ENCODE measurements around the gene RTN4IP1. TPM values are rescaled to one million over a fixed set of nuclear protein-coding genes. Genes with fewer than 3 reads are reported as not detected.
"Not testable (repeated sequence)": the region's sequence is repeated elsewhere in the genome, so short reads cannot be mapped to it uniquely, and the experiment has no call there.

The RTN4IP1 gene
- total RNA-seq, 1 donor from 2014 or later = 7.6 TPM

GRCh38 chr6:106637051-106637716 lies 7.9 kb upstream of the RTN4IP1 start:
- TF ChIP-seq, protein P1, sequence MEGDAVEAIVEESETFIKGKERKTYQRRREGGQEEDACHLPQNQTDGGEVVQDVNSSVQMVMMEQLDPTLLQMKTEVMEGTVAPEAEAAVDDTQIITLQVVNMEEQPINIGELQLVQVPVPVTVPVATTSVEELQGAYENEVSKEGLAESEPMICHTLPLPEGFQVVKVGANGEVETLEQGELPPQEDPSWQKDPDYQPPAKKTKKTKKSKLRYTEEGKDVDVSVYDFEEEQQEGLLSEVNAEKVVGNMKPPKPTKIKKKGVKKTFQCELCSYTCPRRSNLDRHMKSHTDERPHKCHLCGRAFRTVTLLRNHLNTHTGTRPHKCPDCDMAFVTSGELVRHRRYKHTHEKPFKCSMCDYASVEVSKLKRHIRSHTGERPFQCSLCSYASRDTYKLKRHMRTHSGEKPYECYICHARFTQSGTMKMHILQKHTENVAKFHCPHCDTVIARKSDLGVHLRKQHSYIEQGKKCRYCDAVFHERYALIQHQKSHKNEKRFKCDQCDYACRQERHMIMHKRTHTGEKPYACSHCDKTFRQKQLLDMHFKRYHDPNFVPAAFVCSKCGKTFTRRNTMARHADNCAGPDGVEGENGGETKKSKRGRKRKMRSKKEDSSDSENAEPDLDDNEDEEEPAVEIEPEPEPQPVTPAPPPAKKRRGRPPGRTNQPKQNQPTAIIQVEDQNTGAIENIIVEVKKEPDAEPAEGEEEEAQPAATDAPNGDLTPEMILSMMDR (IDR thresholded peaks at IDR 0.05; ENCODE audit: insufficient read depth, low read length, severe bottlenecking) = no peak
- Histone ChIP-seq H3K27me3 (ENCODE audit: control insufficient read depth, insufficient read depth, low read length) (no peaks in the 10 kb centered on the region), H3K36me3 (ENCODE audit: control insufficient read depth, insufficient read depth, low read length) (peaks cover under 1% of the 10 kb centered on the region), H3K4me3 (ENCODE audit: low read depth, low read length) (no peak overlapping the region)
- no peak for FAIRE-seq
- DNase-seq (ENCODE audit: low read depth) = no peak

DNA sequence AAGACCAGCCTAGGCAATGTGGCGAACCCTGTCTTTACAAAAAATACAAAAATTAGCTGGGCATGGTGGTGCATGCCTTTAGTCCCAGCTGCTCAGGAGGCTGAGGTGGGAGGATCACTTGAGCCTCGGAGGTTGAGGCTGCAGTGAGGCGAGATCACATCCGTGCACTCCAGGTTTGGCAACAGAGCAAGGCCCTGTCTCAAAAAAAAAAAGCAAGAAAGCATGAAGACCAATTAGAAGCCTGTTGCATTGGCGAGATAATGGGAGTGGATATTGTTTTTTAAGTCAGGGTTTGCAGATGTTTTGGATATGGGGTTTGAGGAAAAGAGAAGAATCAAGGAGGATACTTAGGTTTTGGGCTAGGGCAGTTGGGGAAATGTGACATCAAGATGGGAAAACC lies 5.3 kb upstream of the RTN4IP1 start:
- no peaks in the 10 kb centered on the region for H3K36me3 ChIP-seq (ENCODE audit: control insufficient read depth, insufficient read depth, low read length)
- H3K4me3 ChIP-seq (ENCODE audit: low read depth, low read length) = no peak overlapping the region
- DNase-seq (ENCODE audit: low read depth) = no peak
- no peaks in the 10 kb centered on the region for H3K27me3 ChIP-seq (ENCODE audit: control insufficient read depth, insufficient read depth, low read length)
- TF ChIP-seq, protein P1 (IDR thresholded peaks at IDR 0.05; ENCODE audit: insufficient read depth, low read length, severe bottlenecking) = no peak
- no peak for FAIRE-seq

- no peak for DNase-seq (ENCODE audit: low read depth)
- Histone ChIP-seq H3K4me3 (ENCODE audit: low read depth, low read length) (no peak overlapping the region), H3K27me3 (ENCODE audit: control insufficient read depth, insufficient read depth, low read length) (no peaks in the 10 kb centered on the region), H3K36me3 (ENCODE audit: control insufficient read depth, insufficient read depth, low read length) (no peaks in the 10 kb centered on the region)
- TF ChIP-seq, protein P1 (IDR thresholded peaks at IDR 0.05; ENCODE audit: insufficient read depth, low read length, severe bottlenecking) = no peak
- no peak for FAIRE-seq
These were observed 2.0 kb upstream of the RTN4IP1 start for GRCh38 chr6:106631346-106631745.

GRCh38 chr6:106630366-106630765 lies 1.1 kb upstream of the RTN4IP1 start:
- TF ChIP-seq, protein P1 (IDR thresholded peaks at IDR 0.05; ENCODE audit: insufficient read depth, low read length, severe bottlenecking) = no peak
- Histone ChIP-seq H3K27me3 (ENCODE audit: control insufficient read depth, insufficient read depth, low read length) (no peaks in the 10 kb centered on the region), H3K4me3 (ENCODE audit: low read depth, low read length) (peak overlapping the region; percentile 73), H3K36me3 (ENCODE audit: control insufficient read depth, insufficient read depth, low read length) (no peaks in the 10 kb centered on the region)
- peak; percentile 5 for DNase-seq (ENCODE audit: low read depth)
- no peak for FAIRE-seq

DNA sequence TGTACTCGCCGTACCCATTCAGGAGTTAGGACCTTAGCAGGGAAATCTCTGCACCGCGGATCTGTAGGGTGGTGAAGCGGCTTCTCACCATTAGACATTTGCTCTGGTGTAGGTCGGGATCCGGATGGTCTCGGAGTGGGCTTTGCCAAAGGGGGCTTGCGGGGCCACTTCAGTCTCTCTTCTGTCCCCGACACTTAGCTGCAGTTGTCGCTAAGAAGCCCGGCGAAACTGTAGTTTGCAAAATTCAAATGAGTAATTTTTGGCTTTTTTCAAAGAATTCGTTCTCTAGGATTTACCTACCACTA lies 513 bp upstream of the RTN4IP1 start:
- TF ChIP-seq, protein P1 (IDR thresholded peaks at IDR 0.05; ENCODE audit: insufficient read depth, low read length, severe bottlenecking) = no peak
- FAIRE-seq = no peak
- Histone ChIP-seq H3K27me3 (ENCODE audit: control insufficient read depth, insufficient read depth, low read length) (no peaks in the 10 kb centered on the region), H3K4me3 (ENCODE audit: low read depth, low read length) (peak overlapping the region; percentile 73), H3K36me3 (ENCODE audit: control insufficient read depth, insufficient read depth, low read length) (no peaks in the 10 kb centered on the region)
- DNase-seq (ENCODE audit: low read depth) = no peak

DNA sequence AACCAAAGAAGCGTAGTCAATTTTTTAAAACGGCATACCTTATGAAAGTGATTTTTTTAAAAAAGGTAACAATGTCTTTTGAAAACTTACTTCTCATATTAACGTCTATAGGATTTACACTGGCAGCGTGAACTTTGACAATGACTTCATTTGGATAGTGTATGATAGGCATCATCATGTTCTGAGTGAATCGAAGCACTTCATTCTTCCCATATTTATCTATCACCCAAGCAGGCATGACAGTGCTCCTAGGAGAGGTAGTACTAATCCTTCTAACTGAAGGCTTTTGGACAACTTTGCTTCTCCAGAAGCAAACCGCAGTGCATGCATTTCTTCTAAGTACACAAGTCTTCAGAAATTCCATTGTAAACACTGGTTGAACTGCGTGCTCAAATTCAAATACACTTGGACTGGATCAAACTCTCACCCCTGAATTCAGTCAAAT lies 618 bp downstream of the RTN4IP1 start:
- Histone ChIP-seq H3K36me3 (ENCODE audit: control insufficient read depth, insufficient read depth, low read length) (no peaks in the 10 kb centered on the region), H3K27me3 (ENCODE audit: control insufficient read depth, insufficient read depth, low read length) (no peaks in the 10 kb centered on the region), H3K4me3 (ENCODE audit: low read depth, low read length) (peak overlapping the region; percentile 73)
- DNase-seq (ENCODE audit: low read depth) (peak; percentile 16), FAIRE-seq (no peak)
- TF ChIP-seq, protein P1 (IDR thresholded peaks at IDR 0.05; ENCODE audit: insufficient read depth, low read length, severe bottlenecking) = no peak

DNA sequence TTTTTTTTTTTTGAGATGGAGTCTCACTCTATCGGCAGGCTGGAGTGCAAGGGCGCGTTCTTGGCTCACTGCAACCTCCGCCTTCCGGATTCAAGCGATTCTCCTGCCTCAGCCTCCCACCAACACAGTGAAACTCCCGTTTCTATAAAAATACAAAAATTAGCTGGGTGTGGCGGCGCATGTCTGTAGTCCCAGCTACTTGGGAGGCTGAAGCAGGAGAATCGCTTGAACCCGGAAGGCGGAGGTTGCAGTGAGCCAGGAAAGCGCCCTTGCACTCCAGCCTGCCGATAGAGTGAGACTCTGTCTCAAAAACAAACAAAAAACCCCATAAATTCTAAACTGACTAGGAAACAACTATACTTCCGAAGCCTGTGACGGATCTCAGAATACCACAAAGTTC lies 1.5 kb downstream of the RTN4IP1 start:
- not testable (repeated sequence) for DNase-seq (ENCODE audit: low read depth); H3K36me3 ChIP-seq (ENCODE audit: control insufficient read depth, insufficient read depth, low read length); FAIRE-seq

More for the DNA sequence above, 1.5 kb downstream of the RTN4IP1 start:
- H3K4me3 ChIP-seq (ENCODE audit: low read depth, low read length); H3K27me3 ChIP-seq (ENCODE audit: control insufficient read depth, insufficient read depth, low read length): not testable (repeated sequence)
